K562 (cell line): ENCODE measurements around the gene STX3. TPM values are rescaled to one million over a fixed set of nuclear protein-coding genes. Genes with fewer than 3 reads are reported as not detected.

ENCODE experiments used
- ATAC-seq: fragments of 200-7000 bp; cut with Tn5 transposase; 3 replicates; pipeline ENCODE4 v1.9.1; 2020; ENCODE audit warnings: moderate library complexity
- BruUV-seq: library from RNA; stranded (reverse); fragments of 400-500 nt; replicated peaks from 2 replicates; lab custom pipeline; 2021; lab: Mats Ljungman, UMichigan
- CTCF ChIA-PET: fragments of 300-600 bp; formaldehyde crosslinking; extraction: SDS; loops from one replicate; lab custom pipeline; 2021; ENCODE audit warnings: low intra/inter-chr PET ratio; lab: Yijun Ruan, JAX
- POLR2A ChIA-PET: fragments of 300-600, 350-650 bp; sonication (Branson Sonifier 250); formaldehyde crosslinking; extraction: SDS; loops from one replicate; lab custom pipeline; 2021; ENCODE audit warnings: antibody characterized with exemption, inconsistent platforms; lab: Yijun Ruan, JAX
- DNase-seq, 4 experiments: peaks; one replicate each; pipeline versions ENCODE4 v3.0.0 to v3.0.0-alpha.2; 2011 to 2018; ENCODE audit warnings: low spot score in 3 of 4, mixed read lengths in 3 of 4; ENCODE audit errors: extremely low read depth in 1 of 4
- FAIRE-seq: peaks from 2 replicates; lab custom pipeline; 2011; peaks lifted over from hg19 to GRCh38; lab: Jason Lieb, UNC
- H2AFZ ChIP-seq: 2 replicates; pipeline ENCODE4 v1.6.0; 2011; ENCODE audit warnings: low read depth, low read length, control low read depth, inconsistent platforms
- H3K27ac ChIP-seq: fragments of 200-600 bp; 3 replicates; pipeline ENCODE4 v1.8.0; 2011; ENCODE audit warnings: low read depth, mild to moderate bottlenecking, control low read depth, inconsistent platforms, low read length, moderate library complexity, mixed read lengths; ENCODE audit errors: extremely low read depth
- H3K27me3 ChIP-seq, 2 experiments: fragments of 300-600 bp in 1 of 2; 2 replicates in 1 of 2; 3 replicates in 1 of 2; pipeline versions ENCODE4 v1.6.0 to v1.8.0; 2011; ENCODE audit warnings: inconsistent platforms in 2 of 2, low read length in 2 of 2, mild to moderate bottlenecking in 1 of 2, mixed read lengths in 1 of 2, moderate library complexity in 1 of 2; ENCODE audit not compliant: control insufficient read depth in 2 of 2, insufficient read depth in 2 of 2
- H3K36me3 ChIP-seq: fragments of 300-600 bp; 3 replicates; pipeline ENCODE4 v1.8.0; 2011; ENCODE audit warnings: mild to moderate bottlenecking, low read length, inconsistent platforms; ENCODE audit not compliant: control insufficient read depth, insufficient read depth
- H3K4me1 ChIP-seq, 2 experiments: fragments of 200-600 bp in 1 of 2; replicated peaks in 1 of 2; 2 replicates in 1 of 2; 3 replicates in 1 of 2; pipeline versions ENCODE4 v1.5.1 to v1.8.0; 2011; ENCODE audit warnings: inconsistent platforms in 2 of 2, low read length in 2 of 2, mild to moderate bottlenecking in 1 of 2, mixed read lengths in 1 of 2, moderate library complexity in 1 of 2; ENCODE audit not compliant: control insufficient read depth in 2 of 2, insufficient read depth in 2 of 2
- H3K4me2 ChIP-seq: 2 replicates; pipeline ENCODE4 v1.6.1; 2011; ENCODE audit warnings: low read length, control low read depth, inconsistent platforms, mixed read lengths; ENCODE audit not compliant: insufficient read depth
- H3K4me3 ChIP-seq: fragments of 200-600 bp; sonication (generic), shearing (Covaris generic); 2 replicates; pipeline ENCODE4 v1.5.1; 2016; ENCODE audit warnings: control low read depth, inconsistent platforms
- H3K79me2 ChIP-seq: fragments of 200-600 bp; 3 replicates; pipeline ENCODE4 v1.8.0; 2011; ENCODE audit warnings: low read length, inconsistent platforms; ENCODE audit not compliant: control insufficient read depth, insufficient read depth
- H3K9ac ChIP-seq, 2 experiments: 2 replicates each; pipeline versions ENCODE4 v1.6.0 to v1.6.1; 2011; ENCODE audit warnings: low read depth in 2 of 2, low read length in 2 of 2, control low read depth in 1 of 2, inconsistent platforms in 1 of 2, mild to moderate bottlenecking in 1 of 2, mixed read lengths in 1 of 2; ENCODE audit not compliant: insufficient read depth in 1 of 2
- H3K9me1 ChIP-seq: one replicate; pipeline ENCODE4 v1.6.0; 2011; ENCODE audit warnings: inconsistent platforms, mild to moderate bottlenecking, low read length, moderate library complexity; ENCODE audit not compliant: control insufficient read depth, insufficient read depth
- H3K9me3 ChIP-seq: replicated peaks from 2 replicates; pipeline ENCODE4 v1.5.1; 2011; ENCODE audit warnings: low read depth, low read length, inconsistent platforms; ENCODE audit not compliant: control insufficient read depth, insufficient read depth
- H4K20me1 ChIP-seq: replicated peaks from 2 replicates; pipeline ENCODE4 v1.6.1; 2011; ENCODE audit warnings: low read length, inconsistent platforms, mixed read lengths; ENCODE audit not compliant: control insufficient read depth, insufficient read depth
- ERF ChIP-seq: fragments of 450-650 bp; formaldehyde crosslinking; IDR thresholded peaks from 2 replicates; pipeline ENCODE4 v1.4.0; 2020; ENCODE audit warnings: mild to moderate bottlenecking, mixed read lengths
- MGA ChIP-seq: fragments of 450-650 bp; IDR thresholded peaks from 2 replicates; pipeline ENCODE4 v1.6.1; 2016; ENCODE audit warnings: mild to moderate bottlenecking, moderate library complexity
- OTX1 ChIP-seq: fragments of 450-650 bp; formaldehyde crosslinking; IDR thresholded peaks from 2 replicates; pipeline ENCODE4 v1.4.0; 2022; ENCODE audit warnings: mild to moderate bottlenecking
- RBFOX2 ChIP-seq: fragments of 200-400 bp; formaldehyde crosslinking; IDR thresholded peaks from 2 replicates; pipeline ENCODE4 v1.6.1; 2017; ENCODE audit warnings: low read depth, mild to moderate bottlenecking, low read length, moderate library complexity
- SUPT5H ChIP-seq: fragments of 450-650 bp; IDR thresholded peaks from 2 replicates; pipeline ENCODE4 v1.6.1; 2016
- TBP ChIP-seq: optimal IDR thresholded peaks from 2 replicates; pipeline ENCODE3; 2011; ENCODE audit warnings: low read depth, low read length, improper control_type of control experiment
- ZZZ3 ChIP-seq: fragments of 450-650 bp; IDR thresholded peaks from 2 replicates; pipeline ENCODE4 v1.6.1; 2016; ENCODE audit warnings: antibody characterized with exemption, mild to moderate bottlenecking, moderate library complexity
- whole genome bisulfite sequencing: fragments of 100-300 bp; shearing (Covaris generic); methylation state at CpG from one replicate; pipeline ENCODE4 v1.1.6; 2016; ENCODE audit warnings: low coverage, mixed read lengths; ENCODE audit not compliant: insufficient coverage; ENCODE audit errors: missing lambda C conversion rate; 5-methylcytosine and 5-hydroxymethylcytosine counted together
- in situ Hi-C: fragments of 300-500 bp; cut with MboI; formaldehyde crosslinking; loops from 4 replicates; pipeline ENCODE4 v1.15.0; 2018; ENCODE audit warnings: inconsistent platforms, mixed read lengths
- intact Hi-C: fragments of 100-400 bp; cut with micrococcal nuclease; formaldehyde crosslinking; loops from 2 replicates; pipeline ENCODE4 v1.14.2; 2022
- polyA plus RNA-seq, 8 experiments: library from polyadenylated mRNA; depleted of rRNA in 4 of 8; stranded (reverse) in 5 of 8; unstranded in 3 of 8; fragments of >200 nt; fragmentation: Nextera tagmentation in 2 of 8; fragmentation: Illumina TruSeq in 1 of 8; extraction: Ambion mirVana in 2 of 8; extraction: Trizol in 1 of 8; gene quantifications; 2 replicates each; pipeline versions ENCODE4 v1.2.1 to v1.2.3, GENCODE V29; 2011 to 2014; ENCODE audit warnings: inconsistent platforms in 1 of 8, missing spikeins in 1 of 8
- total RNA-seq, 7 experiments: library from RNA; depleted of rRNA in 6 of 7; stranded (reverse); fragments of >200 nt in 6 of 7; fragmentation: Illumina TruSeq in 2 of 7; extraction: Trizol in 2 of 7; gene quantifications; 2 replicates each; pipeline versions ENCODE4 v1.2.1 to v1.2.3, GENCODE V29; 2011 to 2021; ENCODE audit warnings: low replicate concordance in 1 of 7
- TF ChIP-seq, protein P1 (sequence below): fragments of 450-650 bp; formaldehyde crosslinking; conservative IDR thresholded peaks from 2 replicates; pipeline ENCODE4 v1.4.0; 2022; ENCODE audit warnings: mild to moderate bottlenecking, missing genetic modification characterization

Gene STX3
- total and polyA plus RNA-seq, 9 of the 15 experiments (the other 6 are each of a cell fraction or from before 2014, with no cell fraction given): 12.0 to 91.6 (median 48.7) TPM

GRCh38 chr11:59807047-59807610 is 52.0 kb downstream of the STX3 start:
- H4K20me1 ChIP-seq: no peaks in the 10 kb centered on the region
- no peak overlapping the region for H3K27ac ChIP-seq
- in situ Hi-C loops (no loop called here), intact Hi-C loops (no loop called here)
- H3K9me3 ChIP-seq: no peaks in the 10 kb centered on the region
- FAIRE-seq (no peak), DNase-seq (no peak), ATAC-seq (no peak)
- no peaks in the 10 kb centered on the region for H3K9me1 ChIP-seq
- no peak overlapping the region for H2AFZ ChIP-seq
- ChIA-PET CTCF (no interaction called here), POLR2A (interaction anchor here (0.7 to 0.8 kb wide), 2 partner anchors 51 to 166 kb away, joined by 3 to 4 read pairs; no protein-coding TSS in a partner anchor)
- H3K36me3 ChIP-seq: peaks cover 67% of the 10 kb centered on the region
- no TSS peak for BruUV-seq
- no peak overlapping the region for H3K9ac ChIP-seq
- no peak overlapping the region for H3K4me3 ChIP-seq
- WGBS: 63% methylated on average over 1 of the region's 1 CpG
- no peaks in the 10 kb centered on the region for H3K27me3 ChIP-seq
- peaks cover 37% of the 10 kb centered on the region for H3K79me2 ChIP-seq
- no peak overlapping the region for H3K4me2 ChIP-seq
- H3K4me1 ChIP-seq: peaks cover 5 to 7% of the 10 kb centered on the region in 2 experiments; a peak in 4 of 5 replicates
- TF ChIP-seq ERF (CRISPR knock-in tag) (0 out of 2 replicates have a peak, but pooled peaks have one; percentile 23), MGA (no peak), ZZZ3 (no peak), OTX1 (peak; percentile 71; the same call in 1 of the 2 replicates), RBFOX2 (0 out of 2 replicates have a peak, but pooled peaks have one; percentile 16), SUPT5H (peak; percentile 43; the same call in 1 of the 2 replicates), TBP (no peak)
- TF ChIP-seq, protein P1, sequence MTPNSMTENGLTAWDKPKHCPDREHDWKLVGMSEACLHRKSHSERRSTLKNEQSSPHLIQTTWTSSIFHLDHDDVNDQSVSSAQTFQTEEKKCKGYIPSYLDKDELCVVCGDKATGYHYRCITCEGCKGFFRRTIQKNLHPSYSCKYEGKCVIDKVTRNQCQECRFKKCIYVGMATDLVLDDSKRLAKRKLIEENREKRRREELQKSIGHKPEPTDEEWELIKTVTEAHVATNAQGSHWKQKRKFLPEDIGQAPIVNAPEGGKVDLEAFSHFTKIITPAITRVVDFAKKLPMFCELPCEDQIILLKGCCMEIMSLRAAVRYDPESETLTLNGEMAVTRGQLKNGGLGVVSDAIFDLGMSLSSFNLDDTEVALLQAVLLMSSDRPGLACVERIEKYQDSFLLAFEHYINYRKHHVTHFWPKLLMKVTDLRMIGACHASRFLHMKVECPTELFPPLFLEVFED (CRISPR knock-in tag): 0 out of 2 replicates have a peak, but pooled peaks have one; percentile 66
